ENCODE data around the gene RHEBL1. TPM values are rescaled to one million over a fixed set of nuclear protein-coding genes. Genes with fewer than 3 reads are reported as not detected.

Gene RHEBL1
- total RNA-seq, 1 experiment from 2014 or later: 2.9 TPM

DNA sequence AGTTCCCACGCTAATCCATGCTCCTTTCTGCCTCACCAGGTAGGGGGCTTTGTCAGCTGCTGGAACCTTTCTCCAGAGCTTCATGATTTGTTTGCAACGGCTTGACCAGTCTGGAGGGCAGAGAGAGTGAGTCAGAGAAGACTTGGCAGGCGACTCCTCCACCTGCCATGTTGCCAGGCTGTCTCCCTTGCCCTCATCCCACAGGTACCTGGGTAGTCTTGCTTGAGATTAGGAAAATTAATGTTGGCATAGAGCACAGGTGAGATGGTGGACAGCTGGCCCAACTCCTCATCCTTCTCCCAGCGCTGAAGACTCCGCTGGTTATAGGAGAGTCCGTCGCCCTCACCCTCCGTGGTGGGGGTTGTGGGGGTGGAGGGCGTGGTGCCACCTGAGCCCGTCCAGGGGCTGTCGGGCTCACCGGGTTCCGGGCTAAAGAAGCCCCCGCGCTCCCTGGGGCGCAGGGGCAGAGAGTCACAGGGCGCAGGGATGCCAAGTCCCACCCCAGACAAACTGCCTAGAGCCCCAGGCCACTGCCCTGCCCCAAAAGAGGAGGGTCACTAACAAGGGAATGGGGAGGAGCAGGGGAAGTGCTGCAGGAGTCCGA, 27.8 kb downstream of the RHEBL1 start:
- H4K20me1 ChIP-seq (ENCODE audit: insufficient read depth): no peaks in the 10 kb centered on the region; the same call in 1 of the 2 replicates
- no peaks in the 10 kb centered on the region for H3K4me1 ChIP-seq (replicated peaks; ENCODE audit: insufficient read depth)
- no peaks in the 10 kb centered on the region for H3F3A ChIP-seq (ENCODE audit: insufficient read depth, low read depth)
- intact Hi-C loops (cut with micrococcal nuclease; ENCODE audit: unreplicated experiment): no loop called here
- H2AFZ ChIP-seq: no peak overlapping the region
- no peaks in the 10 kb centered on the region for H3K79me2 ChIP-seq (ENCODE audit: low read depth)
- TF ChIP-seq, protein P1, sequence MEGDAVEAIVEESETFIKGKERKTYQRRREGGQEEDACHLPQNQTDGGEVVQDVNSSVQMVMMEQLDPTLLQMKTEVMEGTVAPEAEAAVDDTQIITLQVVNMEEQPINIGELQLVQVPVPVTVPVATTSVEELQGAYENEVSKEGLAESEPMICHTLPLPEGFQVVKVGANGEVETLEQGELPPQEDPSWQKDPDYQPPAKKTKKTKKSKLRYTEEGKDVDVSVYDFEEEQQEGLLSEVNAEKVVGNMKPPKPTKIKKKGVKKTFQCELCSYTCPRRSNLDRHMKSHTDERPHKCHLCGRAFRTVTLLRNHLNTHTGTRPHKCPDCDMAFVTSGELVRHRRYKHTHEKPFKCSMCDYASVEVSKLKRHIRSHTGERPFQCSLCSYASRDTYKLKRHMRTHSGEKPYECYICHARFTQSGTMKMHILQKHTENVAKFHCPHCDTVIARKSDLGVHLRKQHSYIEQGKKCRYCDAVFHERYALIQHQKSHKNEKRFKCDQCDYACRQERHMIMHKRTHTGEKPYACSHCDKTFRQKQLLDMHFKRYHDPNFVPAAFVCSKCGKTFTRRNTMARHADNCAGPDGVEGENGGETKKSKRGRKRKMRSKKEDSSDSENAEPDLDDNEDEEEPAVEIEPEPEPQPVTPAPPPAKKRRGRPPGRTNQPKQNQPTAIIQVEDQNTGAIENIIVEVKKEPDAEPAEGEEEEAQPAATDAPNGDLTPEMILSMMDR (conservative IDR thresholded peaks at IDR 0.05): no peak
- no peak for TF ChIP-seq EZH2 (IDR thresholded peaks at IDR 0.05; ENCODE audit: low read depth)
- no peak overlapping the region for H3K4me3 ChIP-seq
- no peak overlapping the region for H3K4me2 ChIP-seq
- no peaks in the 10 kb centered on the region for H3K27me3 ChIP-seq (ENCODE audit: insufficient read depth, low read depth)
- ChIA-PET CTCF (interaction anchor here (0.6 to 0.7 kb wide), 2 partner anchors 20 to 25 kb away, joined by 3 to 4 read pairs; no protein-coding TSS in a partner anchor), POLR2A (ENCODE audit: unreplicated experiment) (no interaction called here)
- BruUV-seq (replicated peaks): no TSS peak
- H3K9me3 ChIP-seq (ENCODE audit: insufficient read depth, low read depth): no peaks in the 10 kb centered on the region
- peaks cover 25% of the 10 kb centered on the region for H3K36me3 ChIP-seq (ENCODE audit: low read depth)
- no peak overlapping the region for H3K27ac ChIP-seq
- no peaks in the 10 kb centered on the region for H3K9me2 ChIP-seq (ENCODE audit: insufficient read depth)
- DNase-seq: no peak

DNA sequence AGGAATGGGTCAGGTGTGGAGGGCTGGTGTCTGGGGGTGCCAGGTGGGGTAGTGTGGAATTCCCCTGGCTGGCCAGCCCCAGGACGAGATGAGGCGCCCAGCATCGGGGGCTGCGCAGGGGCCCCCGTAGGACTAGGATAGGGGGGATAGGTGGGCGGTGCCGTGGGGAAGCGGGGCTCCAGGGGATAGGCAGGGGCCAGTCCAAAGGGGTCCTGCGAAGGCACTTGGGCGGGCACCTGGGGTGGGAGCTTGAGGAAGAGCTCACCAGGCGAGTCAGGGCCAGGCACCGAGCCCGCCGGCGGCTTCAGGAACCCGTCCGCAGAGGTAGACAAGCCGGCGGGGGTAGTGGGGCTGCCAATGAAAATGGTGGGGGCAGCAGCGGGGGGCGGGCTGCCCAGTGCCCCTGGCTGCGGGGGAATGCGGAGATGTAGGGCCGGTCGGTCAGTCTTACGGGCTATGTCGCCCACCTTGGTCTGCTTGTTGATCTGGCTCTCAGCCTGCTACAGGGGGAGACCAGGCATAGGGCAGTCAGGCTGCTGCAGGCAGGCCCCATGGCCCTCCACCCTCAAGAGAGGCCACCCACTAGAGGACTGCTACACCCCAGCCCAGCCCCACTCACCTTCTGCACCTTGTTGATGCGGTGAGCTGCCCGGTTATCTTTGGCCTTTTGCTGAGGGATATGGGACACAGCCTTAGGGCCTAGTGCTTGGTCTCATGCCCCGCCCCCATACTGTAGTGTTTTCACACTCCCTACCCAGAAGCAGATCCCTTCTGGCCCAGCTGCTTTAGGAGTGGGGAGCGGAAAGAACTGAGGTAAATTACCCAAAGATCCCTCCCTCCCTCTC, 28.5 kb downstream of the RHEBL1 start:
- no peak for TF ChIP-seq EZH2 (IDR thresholded peaks at IDR 0.05; ENCODE audit: low read depth)
- TF ChIP-seq, protein P1 (conservative IDR thresholded peaks at IDR 0.05): no peak
- intact Hi-C loops (cut with micrococcal nuclease; ENCODE audit: unreplicated experiment): no loop called here
- H3K9me3 ChIP-seq (ENCODE audit: insufficient read depth, low read depth): no peaks in the 10 kb centered on the region
- no peaks in the 10 kb centered on the region for H3K9me2 ChIP-seq (ENCODE audit: insufficient read depth)
- ChIA-PET CTCF (interaction anchor here (0.6 to 0.7 kb wide), 2 partner anchors 19 to 26 kb away, joined by 3 to 4 read pairs; no protein-coding TSS in a partner anchor), POLR2A (ENCODE audit: unreplicated experiment) (no interaction called here)
- H3K79me2 ChIP-seq (ENCODE audit: low read depth): no peaks in the 10 kb centered on the region
- no peaks in the 10 kb centered on the region for H3K27me3 ChIP-seq (ENCODE audit: insufficient read depth, low read depth)
- H3F3A ChIP-seq (ENCODE audit: insufficient read depth, low read depth): no peaks in the 10 kb centered on the region
- no peak overlapping the region for H3K4me2 ChIP-seq
- BruUV-seq (replicated peaks): no TSS peak
- H3K27ac ChIP-seq: no peak overlapping the region
- peak in 1 of 2 experiments; percentile 30 for DNase-seq
- H3K4me3 ChIP-seq: no peak overlapping the region
- H4K20me1 ChIP-seq (ENCODE audit: insufficient read depth): peaks cover under 1% of the 10 kb centered on the region
- H3K4me1 ChIP-seq (replicated peaks; ENCODE audit: insufficient read depth): no peaks in the 10 kb centered on the region
- peaks cover 29% of the 10 kb centered on the region for H3K36me3 ChIP-seq (ENCODE audit: low read depth)
- no peak overlapping the region for H2AFZ ChIP-seq

DNA sequence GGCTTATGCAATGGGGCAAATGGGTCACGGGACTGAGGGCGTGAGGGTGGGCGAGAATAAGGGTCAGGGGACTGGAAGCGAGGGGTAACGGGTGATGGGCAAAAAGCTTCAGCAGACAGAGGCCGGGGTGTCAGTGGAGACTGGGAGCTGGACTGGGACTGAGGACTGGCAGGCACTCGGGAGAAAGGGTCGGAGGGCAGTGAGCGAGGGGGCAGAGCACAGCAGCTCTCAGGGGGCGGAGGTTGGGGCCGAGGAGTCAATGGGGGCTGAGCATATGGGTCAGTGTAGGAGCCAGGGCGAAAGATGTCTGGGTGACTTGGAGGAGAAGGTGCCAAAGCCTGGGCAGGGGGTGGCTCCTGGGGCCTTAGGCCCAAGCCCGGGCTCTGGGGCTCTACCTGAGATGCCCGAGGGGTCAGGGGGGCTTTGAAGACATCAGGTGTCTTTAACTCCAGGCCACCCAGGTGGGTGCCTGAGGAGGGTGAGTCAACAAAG, 29.4 kb downstream of the RHEBL1 start:
- no peak for DNase-seq
- no peak overlapping the region for H3K4me3 ChIP-seq
- POLR2A ChIA-PET (ENCODE audit: unreplicated experiment): no interaction called here
- intact Hi-C loops (cut with micrococcal nuclease; ENCODE audit: unreplicated experiment): no loop called here
- CTCF ChIA-PET: no interaction called here
- H3K79me2 ChIP-seq (ENCODE audit: low read depth): no peaks in the 10 kb centered on the region
- peaks cover 9% of the 10 kb centered on the region for H4K20me1 ChIP-seq (ENCODE audit: insufficient read depth)
- no peak overlapping the region for H3K27ac ChIP-seq
- no peaks in the 10 kb centered on the region for H3K9me2 ChIP-seq (ENCODE audit: insufficient read depth)
- H2AFZ ChIP-seq: no peak overlapping the region
- H3K27me3 ChIP-seq (ENCODE audit: insufficient read depth, low read depth): no peaks in the 10 kb centered on the region
- no peak overlapping the region for H3K4me2 ChIP-seq
- no peaks in the 10 kb centered on the region for H3K9me3 ChIP-seq (ENCODE audit: insufficient read depth, low read depth)
- no peak for TF ChIP-seq EZH2 (IDR thresholded peaks at IDR 0.05; ENCODE audit: low read depth)
- TF ChIP-seq, protein P1 (conservative IDR thresholded peaks at IDR 0.05): no peak
- H3K36me3 ChIP-seq (ENCODE audit: low read depth): peaks cover 29% of the 10 kb centered on the region
- no TSS peak for BruUV-seq (replicated peaks)
- no peaks in the 10 kb centered on the region for H3F3A ChIP-seq (ENCODE audit: insufficient read depth, low read depth)
- H3K4me1 ChIP-seq (replicated peaks; ENCODE audit: insufficient read depth): no peaks in the 10 kb centered on the region
